Chondrocyte (in vitro differentiated cells): ENCODE measurements around the gene PARM1. TPM values are rescaled to one million over a fixed set of nuclear protein-coding genes. Genes with fewer than 3 reads are reported as not detected.

Experiments
- DNase-seq: peaks from one replicate; pipeline ENCODE4 v3.0.0; 2021; ENCODE audit warnings: mixed read lengths, low spot score
- H3K27ac Mint-ChIP-seq: one replicate; pipeline ENCODE4 v1.8.0; 2021; ENCODE audit warnings: mild to moderate bottlenecking, moderate library complexity, mixed read lengths; ENCODE audit not compliant: unreplicated experiment
- H3K27me3 Mint-ChIP-seq: 2 replicates; pipeline ENCODE4 v1.8.0; 2021; ENCODE audit warnings: low read depth, mixed read lengths
- H3K36me3 Mint-ChIP-seq: 2 replicates; pipeline ENCODE4 v1.8.0; 2021; ENCODE audit warnings: low read depth, mixed read lengths
- H3K4me1 Mint-ChIP-seq: 2 replicates; pipeline ENCODE4 v1.8.0; 2021; ENCODE audit warnings: low read depth, mild to moderate bottlenecking, mixed read lengths
- H3K4me3 Mint-ChIP-seq: one replicate; pipeline ENCODE4 v1.8.0; 2021; ENCODE audit warnings: mild to moderate bottlenecking, moderate library complexity, mixed read lengths; ENCODE audit not compliant: unreplicated experiment
- H3K9me3 Mint-ChIP-seq: 2 replicates; pipeline ENCODE4 v1.8.0; 2021; ENCODE audit warnings: low read depth, mixed read lengths
- CTCF ChIP-seq: fragments of 200-600 bp; sonication (generic); IDR thresholded peaks from 2 replicates; pipeline ENCODE4 v1.5.0; 2021; ENCODE audit warnings: antibody characterized with exemption, mild to moderate bottlenecking, moderate library complexity
- total RNA-seq: library from RNA; stranded (reverse); gene quantifications from 3 replicates; pipeline ENCODE4 v1.2.1, GENCODE V29; 2021

Gene PARM1
- total RNA-seq, 1 donor from 2014 or later: 0.90 TPM

GRCh38 chr4:75011131-75011795, 78.3 kb downstream of the PARM1 start:
- Mint-ChIP-seq H3K36me3 (no peaks in the 10 kb centered on the region), H3K4me1 (no peaks in the 10 kb centered on the region), H3K27me3 (no peaks in the 10 kb centered on the region), H3K9me3 (peaks cover 11% of the 10 kb centered on the region), H3K4me3 (no peak overlapping the region), H3K27ac (no peak overlapping the region)
- no peak for DNase-seq
- TF ChIP-seq CTCF: no peak

GRCh38 chr4:75015627-75016026, 82.7 kb downstream of the PARM1 start:
- Mint-ChIP-seq H3K4me3 (no peak overlapping the region), H3K4me1 (no peaks in the 10 kb centered on the region), H3K9me3 (no peaks in the 10 kb centered on the region), H3K36me3 (no peaks in the 10 kb centered on the region), H3K27me3 (no peaks in the 10 kb centered on the region), H3K27ac (no peak overlapping the region)
- DNase-seq: no peak
- TF ChIP-seq CTCF: no peak

GRCh38 chr4:75016472-75016871, 83.6 kb downstream of the PARM1 start:
- Mint-ChIP-seq H3K4me1 (no peaks in the 10 kb centered on the region), H3K27ac (no peak overlapping the region), H3K9me3 (no peaks in the 10 kb centered on the region), H3K4me3 (no peak overlapping the region), H3K27me3 (no peaks in the 10 kb centered on the region), H3K36me3 (no peaks in the 10 kb centered on the region)
- TF ChIP-seq CTCF: no peak
- no peak for DNase-seq

- DNase-seq: no peak
- Mint-ChIP-seq H3K9me3 (no peaks in the 10 kb centered on the region), H3K27ac (no peak overlapping the region), H3K36me3 (no peaks in the 10 kb centered on the region), H3K27me3 (no peaks in the 10 kb centered on the region), H3K4me3 (no peak overlapping the region), H3K4me1 (no peaks in the 10 kb centered on the region)
- TF ChIP-seq CTCF: no peak
These were observed 86.0 kb downstream of the PARM1 start for GRCh38 chr4:75018811-75019479.

- H3K4me3 Mint-ChIP-seq: no peak overlapping the region
- DNase-seq: no peak
- H3K27ac Mint-ChIP-seq: no peak overlapping the region
- H3K4me1 Mint-ChIP-seq: no peaks in the 10 kb centered on the region
- H3K27me3 Mint-ChIP-seq: no peaks in the 10 kb centered on the region
- no peak for TF ChIP-seq CTCF
- H3K36me3 Mint-ChIP-seq: no peaks in the 10 kb centered on the region
- H3K9me3 Mint-ChIP-seq: no peaks in the 10 kb centered on the region
These were observed 92.5 kb downstream of the PARM1 start for GRCh38 chr4:75025431-75025830.
